ENCODE measurements around the gene INPP5A.

DNA sequence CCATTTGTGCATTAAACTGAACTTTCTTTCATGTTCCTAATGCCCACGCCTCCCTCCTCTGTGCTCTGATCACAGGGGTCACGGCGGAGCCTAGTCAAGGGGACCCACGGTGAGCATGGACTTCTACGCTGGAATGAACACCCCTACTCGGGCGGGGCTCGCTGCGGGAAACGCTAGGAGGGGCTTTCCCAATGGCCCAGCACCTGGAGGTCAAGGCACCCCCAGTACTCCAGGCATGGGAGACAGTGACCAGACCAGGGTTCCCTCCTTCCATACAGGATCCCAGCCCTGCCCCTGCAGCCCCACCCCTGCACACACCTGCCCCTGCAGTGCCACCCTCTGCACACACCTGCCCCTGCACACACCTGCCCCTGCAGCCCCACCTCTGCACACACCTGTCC, 275.4 kb downstream of the INPP5A start:
- TF ChIP-seq, protein P1, sequence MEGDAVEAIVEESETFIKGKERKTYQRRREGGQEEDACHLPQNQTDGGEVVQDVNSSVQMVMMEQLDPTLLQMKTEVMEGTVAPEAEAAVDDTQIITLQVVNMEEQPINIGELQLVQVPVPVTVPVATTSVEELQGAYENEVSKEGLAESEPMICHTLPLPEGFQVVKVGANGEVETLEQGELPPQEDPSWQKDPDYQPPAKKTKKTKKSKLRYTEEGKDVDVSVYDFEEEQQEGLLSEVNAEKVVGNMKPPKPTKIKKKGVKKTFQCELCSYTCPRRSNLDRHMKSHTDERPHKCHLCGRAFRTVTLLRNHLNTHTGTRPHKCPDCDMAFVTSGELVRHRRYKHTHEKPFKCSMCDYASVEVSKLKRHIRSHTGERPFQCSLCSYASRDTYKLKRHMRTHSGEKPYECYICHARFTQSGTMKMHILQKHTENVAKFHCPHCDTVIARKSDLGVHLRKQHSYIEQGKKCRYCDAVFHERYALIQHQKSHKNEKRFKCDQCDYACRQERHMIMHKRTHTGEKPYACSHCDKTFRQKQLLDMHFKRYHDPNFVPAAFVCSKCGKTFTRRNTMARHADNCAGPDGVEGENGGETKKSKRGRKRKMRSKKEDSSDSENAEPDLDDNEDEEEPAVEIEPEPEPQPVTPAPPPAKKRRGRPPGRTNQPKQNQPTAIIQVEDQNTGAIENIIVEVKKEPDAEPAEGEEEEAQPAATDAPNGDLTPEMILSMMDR (IDR thresholded peaks at IDR 0.05) = no peak
- no peak for TF ChIP-seq EZH2 (IDR thresholded peaks at IDR 0.05; ENCODE audit: borderline replicate concordance, insufficient read depth, low read depth, low read length, poor library complexity, severe bottlenecking)
